ENCODE results near the gene GOLGA8B.
"Not testable (repeated sequence)": the region's sequence is repeated elsewhere in the genome, so short reads cannot be mapped to it uniquely, and the experiment has no call there.

Gene GOLGA8B, protein sequence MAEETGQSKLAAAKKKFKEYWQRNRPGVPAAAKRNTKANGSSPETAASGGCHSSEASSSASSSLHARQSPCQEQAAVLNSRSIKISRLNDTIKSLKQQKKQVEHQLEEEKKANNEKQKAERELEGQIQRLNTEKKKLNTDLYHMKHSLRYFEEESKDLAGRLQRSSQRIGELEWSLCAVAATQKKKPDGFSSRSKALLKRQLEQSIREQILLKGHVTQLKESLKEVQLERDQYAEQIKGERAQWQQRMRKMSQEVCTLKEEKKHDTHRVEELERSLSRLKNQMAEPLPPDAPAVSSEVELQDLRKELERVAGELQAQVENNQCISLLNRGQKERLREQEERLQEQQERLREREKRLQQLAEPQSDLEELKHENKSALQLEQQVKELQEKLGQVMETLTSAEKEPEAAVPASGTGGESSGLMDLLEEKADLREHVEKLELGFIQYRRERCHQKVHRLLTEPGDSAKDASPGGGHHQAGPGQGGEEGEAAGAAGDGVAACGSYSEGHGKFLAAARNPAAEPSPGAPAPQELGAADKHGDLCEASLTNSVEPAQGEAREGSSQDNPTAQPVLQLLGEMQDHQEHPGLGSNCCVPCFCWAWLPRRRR

DNA sequence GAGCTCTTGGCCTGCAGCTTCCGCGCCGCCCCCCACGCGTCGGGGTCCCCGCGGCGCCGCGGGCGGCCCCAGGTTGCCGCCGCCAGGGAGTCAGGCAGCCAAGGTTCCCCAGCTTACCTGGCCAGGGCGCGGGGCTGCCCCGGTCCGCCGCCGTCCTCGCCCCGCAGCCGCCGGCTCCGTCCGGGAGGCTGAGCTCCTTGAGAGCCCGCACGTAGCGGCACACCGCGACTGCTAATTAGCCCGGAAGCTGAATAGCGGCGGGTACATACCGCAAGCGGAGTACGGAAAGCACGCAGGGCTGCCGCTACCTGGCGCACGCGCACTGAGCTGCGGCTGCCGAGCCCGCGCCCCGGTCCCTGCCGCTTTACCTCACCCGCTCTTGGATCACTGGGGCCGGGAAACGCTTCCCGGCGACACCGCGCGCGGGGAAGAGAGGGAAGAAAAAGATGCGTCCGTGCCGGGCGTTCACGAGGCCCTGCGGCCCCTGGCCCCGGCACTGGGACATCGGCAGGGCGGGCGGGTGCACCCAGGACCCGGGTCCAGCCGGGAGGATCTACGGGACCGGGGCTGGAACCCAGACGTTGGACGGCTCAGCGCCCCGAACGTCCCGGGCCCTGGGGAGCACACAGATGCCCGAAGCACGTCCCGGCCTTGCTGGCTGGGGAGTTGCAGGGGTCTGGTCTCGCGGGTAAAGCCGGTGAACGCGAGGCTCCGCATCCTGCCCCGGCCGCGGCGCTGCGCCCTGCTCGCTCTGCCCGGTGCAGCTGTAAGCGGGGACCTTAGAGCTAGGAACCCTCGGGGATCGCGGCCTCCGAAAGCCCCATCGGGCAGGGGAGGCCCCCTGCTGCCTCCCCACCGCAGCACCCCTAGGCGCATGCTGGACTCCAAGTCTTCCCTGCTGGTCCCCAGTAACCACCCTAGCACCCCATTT is at the start of gene GOLGA8B:
Gene GOLGA8B (minus strand): TSS at position 253 of the 931 bp plus-strand sequence. CDS start 47,739 bp downstream, outside the sequence.
- Mint-ChIP-seq H3K36me3 (ENCODE audit: low read depth) (no peaks in the 10 kb centered on the region), H3K9me3 (no peaks in the 10 kb centered on the region), H3K4me1 (peaks cover 28% of the 10 kb centered on the region), H3K4me3 (peak within 1 kb of the TSS; percentile 86 to 91 (median 90)), H3K27ac (no peak within 1 kb of the TSS), H3K27me3 (ENCODE audit: low read depth) (peaks cover 24% of the 10 kb centered on the region)
- TF ChIP-seq, protein P1, sequence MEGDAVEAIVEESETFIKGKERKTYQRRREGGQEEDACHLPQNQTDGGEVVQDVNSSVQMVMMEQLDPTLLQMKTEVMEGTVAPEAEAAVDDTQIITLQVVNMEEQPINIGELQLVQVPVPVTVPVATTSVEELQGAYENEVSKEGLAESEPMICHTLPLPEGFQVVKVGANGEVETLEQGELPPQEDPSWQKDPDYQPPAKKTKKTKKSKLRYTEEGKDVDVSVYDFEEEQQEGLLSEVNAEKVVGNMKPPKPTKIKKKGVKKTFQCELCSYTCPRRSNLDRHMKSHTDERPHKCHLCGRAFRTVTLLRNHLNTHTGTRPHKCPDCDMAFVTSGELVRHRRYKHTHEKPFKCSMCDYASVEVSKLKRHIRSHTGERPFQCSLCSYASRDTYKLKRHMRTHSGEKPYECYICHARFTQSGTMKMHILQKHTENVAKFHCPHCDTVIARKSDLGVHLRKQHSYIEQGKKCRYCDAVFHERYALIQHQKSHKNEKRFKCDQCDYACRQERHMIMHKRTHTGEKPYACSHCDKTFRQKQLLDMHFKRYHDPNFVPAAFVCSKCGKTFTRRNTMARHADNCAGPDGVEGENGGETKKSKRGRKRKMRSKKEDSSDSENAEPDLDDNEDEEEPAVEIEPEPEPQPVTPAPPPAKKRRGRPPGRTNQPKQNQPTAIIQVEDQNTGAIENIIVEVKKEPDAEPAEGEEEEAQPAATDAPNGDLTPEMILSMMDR (IDR thresholded peaks at IDR 0.05; ENCODE audit: unreplicated experiment in 3 of 3), result no peak

GRCh38 chr15:34633165-34633564 is 49.7 kb upstream of the GOLGA8B start:
- not testable (repeated sequence) for H3K9me3 Mint-ChIP-seq; H3K4me3 Mint-ChIP-seq; H3K36me3 Mint-ChIP-seq (ENCODE audit: low read depth); H3K4me1 Mint-ChIP-seq; H3K27me3 Mint-ChIP-seq (ENCODE audit: low read depth); H3K27ac Mint-ChIP-seq

- Mint-ChIP-seq H3K4me1 (no peaks in the 10 kb centered on the region), H3K36me3 (ENCODE audit: low read depth) (no peaks in the 10 kb centered on the region), H3K27me3 (ENCODE audit: low read depth) (no peaks in the 10 kb centered on the region), H3K27ac (no peak overlapping the region), H3K9me3 (peaks cover 13% of the 10 kb centered on the region), H3K4me3 (no peak overlapping the region)
- TF ChIP-seq, protein P1 (IDR thresholded peaks at IDR 0.05; ENCODE audit: unreplicated experiment in 3 of 3), result no peak
Observed at GRCh38 chr15:34628577-34629152, 45.2 kb upstream of the GOLGA8B start.

- H3K4me1 Mint-ChIP-seq, result peaks cover 20% of the 10 kb centered on the region
- peaks cover 4% of the 10 kb centered on the region for H3K9me3 Mint-ChIP-seq
- no peak overlapping the region for H3K27ac Mint-ChIP-seq
- TF ChIP-seq, protein P1 (IDR thresholded peaks at IDR 0.05; ENCODE audit: unreplicated experiment in 3 of 3), result no peak
- H3K36me3 Mint-ChIP-seq (ENCODE audit: low read depth), result no peaks in the 10 kb centered on the region
- H3K4me3 Mint-ChIP-seq, result no peak overlapping the region
- peaks cover 4% of the 10 kb centered on the region for H3K27me3 Mint-ChIP-seq (ENCODE audit: low read depth)
Observed at GRCh38 chr15:34625007-34625406, 41.6 kb upstream of the GOLGA8B start.

DNA sequence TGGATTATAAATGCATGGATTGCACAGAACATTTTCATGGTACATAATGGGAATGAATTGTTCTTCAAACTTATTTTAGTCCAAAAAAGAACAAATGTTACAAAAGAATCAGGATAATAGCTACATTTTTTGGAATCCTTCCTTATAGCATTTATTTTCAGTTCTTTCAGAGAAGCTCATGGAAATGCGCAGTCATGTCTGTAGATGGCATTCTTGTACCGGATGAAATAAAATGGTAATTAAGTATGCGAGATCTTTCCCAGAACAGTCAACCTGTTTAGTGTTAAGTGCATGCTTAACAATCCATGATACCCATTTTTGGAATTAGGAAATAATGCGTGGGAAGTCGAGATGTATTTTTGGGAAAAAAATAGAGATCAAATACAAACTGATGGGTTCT is 38.2 kb upstream of the GOLGA8B start:
- TF ChIP-seq, protein P1 (IDR thresholded peaks at IDR 0.05; ENCODE audit: unreplicated experiment in 3 of 3), result peak; percentile 29 to 48 (median 36)
- Mint-ChIP-seq H3K36me3 (ENCODE audit: low read depth) (no peaks in the 10 kb centered on the region), H3K9me3 (no peaks in the 10 kb centered on the region), H3K4me3 (no peak overlapping the region), H3K27me3 (ENCODE audit: low read depth) (peaks cover 16% of the 10 kb centered on the region), H3K27ac (peak overlapping the region in 1 of 3 experiments; percentile 70), H3K4me1 (peaks cover 26% of the 10 kb centered on the region)
